GM19035 (cell line): ENCODE data around the gene ZNF346.

Experiments
- ATAC-seq: cut with Tn5 transposase; IDR thresholded peaks from one replicate; pipeline ENCODE4 v1.9.1; 2021; ENCODE audit not compliant: unreplicated experiment

Gene ZNF346

DNA sequence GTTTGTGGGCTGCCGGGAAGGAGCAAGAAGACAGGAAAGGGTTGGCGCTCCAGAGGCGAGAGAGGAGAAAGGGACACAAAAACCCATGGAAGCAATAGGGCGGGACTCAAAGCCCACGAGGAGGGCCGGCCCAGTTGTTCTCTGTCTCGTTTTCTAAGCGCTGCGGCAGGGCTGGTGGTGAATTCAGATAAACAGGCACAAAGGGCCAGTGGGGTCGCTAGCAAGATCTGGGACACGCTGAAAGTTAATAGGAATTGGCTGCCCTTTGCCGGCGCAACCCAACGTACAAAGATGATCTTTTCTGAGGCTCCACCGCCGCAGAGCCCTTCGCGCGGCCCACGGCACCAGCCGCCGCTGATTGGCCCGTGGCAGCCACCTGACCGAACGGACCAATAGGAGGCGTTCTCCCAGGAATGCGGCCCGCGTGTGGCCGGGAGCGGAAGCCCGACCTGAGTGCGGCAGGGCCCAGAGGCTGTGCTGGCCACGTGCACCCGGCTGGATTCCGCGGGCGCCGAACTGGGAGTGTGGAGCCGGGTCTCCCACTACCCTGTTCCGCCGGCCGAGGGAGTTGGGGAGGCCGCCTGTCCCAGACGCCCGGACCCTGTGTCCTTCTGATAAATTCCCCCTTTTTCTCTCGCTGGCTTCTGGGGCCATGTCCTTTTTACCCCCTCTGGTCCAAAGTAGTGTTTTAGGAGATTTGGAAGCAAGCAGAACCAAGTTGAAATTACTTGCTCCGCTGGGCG, 94.3 kb downstream of the ZNF346 start:
- ATAC-seq: no peak

DNA sequence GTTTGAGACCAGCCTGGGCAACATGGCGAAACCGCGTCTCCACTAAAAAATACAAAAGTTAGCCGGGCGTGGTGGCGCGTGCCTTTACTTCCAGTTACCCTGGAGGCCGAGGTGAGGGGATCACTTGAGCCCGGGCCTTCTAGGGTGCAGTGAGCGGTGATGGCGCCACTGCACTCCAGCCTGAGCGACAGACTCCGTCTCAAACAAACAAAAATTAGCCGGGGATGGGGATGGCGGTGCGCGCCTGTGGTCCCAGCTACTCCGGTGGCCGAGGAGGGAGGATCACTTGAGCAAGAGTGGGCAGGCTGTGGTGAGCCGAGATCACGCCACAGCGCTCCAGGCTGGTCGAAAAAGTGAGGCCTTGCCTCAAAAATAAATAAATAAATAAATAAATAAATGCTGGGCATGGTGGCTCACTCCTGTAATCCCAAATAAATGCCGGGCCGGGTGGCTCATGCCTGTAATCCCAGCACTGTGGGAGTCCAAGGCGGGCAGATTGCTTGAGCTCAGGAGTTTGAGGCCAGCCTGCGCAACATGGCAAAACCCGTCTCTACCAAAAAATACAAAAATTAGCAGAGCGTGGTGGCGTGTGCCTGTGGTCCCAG, 95.0 kb downstream of the ZNF346 start:
- ATAC-seq: no peak

DNA sequence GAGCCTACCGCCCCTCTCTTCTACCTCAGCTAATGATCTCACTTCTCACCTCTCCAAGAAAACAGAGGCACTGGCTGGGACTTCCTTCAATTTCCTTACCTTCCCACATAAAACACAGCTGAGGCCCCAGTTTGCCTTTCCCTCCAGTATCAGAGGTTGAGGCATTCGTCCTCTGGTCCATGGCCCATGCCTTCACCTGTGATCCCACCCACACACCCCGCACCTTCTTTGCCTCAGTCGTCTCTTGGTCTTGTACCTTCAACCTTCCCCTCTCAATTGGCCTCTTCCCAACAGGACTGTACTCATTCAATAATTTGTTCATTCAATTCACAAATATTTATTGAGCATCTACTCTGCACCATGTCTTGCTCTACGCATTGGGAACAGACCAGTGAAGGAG, 100.1 kb downstream of the ZNF346 start:
- no peak for ATAC-seq

DNA sequence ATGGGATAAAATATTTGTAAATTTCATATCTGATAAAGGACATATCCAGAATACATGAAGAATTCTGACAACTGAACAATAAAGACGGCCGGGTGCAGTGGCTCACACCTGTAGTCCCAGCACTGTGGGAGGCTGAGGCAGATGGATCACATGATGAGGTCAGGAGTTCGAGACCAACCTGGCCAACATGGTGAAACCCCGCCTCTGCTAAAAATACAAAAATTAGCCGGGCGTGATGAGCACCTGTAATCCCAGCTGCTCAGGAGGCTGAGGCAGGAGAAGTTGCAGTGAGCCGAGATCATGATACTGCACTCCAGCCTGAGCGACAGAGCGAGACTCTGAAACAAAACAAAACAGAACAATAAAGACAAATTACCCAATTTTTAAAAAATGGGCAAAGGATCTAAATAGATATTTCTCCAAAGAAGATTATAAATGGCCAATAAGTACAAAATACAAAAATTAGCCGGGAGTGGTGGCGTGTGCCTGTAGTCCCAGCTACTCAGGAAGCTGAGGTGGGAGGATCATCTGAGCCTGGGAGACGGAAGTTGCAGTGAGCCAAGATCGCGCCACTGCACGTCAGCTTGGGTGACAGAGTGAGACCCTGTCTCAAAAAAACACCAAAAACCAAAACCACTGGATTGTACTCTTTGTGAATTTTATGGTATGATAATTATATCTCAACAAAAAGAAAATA, 101.4 kb downstream of the ZNF346 start:
- no peak for ATAC-seq

DNA sequence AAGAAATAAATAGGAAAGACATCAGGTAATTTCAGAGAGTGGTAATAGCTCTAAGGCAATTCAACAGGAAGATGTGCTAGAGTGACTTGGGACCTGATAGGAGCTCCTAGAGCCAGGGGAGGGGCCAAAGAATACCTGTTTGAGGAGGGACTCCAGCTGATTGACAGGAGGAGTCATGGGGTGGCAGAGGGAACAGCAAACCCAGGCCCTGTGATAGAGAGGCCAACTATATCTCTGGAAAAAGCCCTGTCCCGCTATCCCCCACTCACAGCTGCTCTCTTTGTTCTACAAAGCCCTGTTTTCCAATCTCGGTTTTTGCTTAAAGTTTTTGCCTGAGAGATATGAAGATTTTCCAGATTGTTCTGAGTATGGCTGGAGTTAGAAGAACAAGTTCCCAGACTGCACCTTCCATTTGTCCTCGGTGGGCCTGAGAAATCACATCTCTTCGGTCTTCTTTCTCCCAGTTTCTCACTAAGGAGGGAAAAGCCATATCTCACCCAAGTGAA, 102.0 kb downstream of the ZNF346 start:
- ATAC-seq: no peak

DNA sequence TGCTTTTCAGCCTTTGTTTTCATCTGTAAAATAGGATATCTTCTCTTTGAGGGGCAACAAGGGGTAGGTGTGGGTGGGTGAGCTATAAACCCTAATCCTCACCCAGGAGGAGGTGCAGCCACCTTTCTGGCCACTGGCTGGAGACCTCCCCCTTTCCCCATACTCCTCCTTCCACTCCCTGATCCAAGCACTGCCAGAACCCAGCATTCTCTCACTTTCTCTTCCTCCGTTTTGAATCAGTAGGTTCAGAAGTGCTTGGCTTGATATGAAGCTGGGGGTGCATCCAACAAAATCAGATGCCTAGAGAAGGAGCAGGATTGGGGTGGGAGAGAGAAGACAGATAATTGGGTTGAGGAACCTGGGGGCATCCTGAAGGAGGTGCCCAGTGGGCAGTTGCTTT, 104.3 kb downstream of the ZNF346 start:
- ATAC-seq: no peak

DNA sequence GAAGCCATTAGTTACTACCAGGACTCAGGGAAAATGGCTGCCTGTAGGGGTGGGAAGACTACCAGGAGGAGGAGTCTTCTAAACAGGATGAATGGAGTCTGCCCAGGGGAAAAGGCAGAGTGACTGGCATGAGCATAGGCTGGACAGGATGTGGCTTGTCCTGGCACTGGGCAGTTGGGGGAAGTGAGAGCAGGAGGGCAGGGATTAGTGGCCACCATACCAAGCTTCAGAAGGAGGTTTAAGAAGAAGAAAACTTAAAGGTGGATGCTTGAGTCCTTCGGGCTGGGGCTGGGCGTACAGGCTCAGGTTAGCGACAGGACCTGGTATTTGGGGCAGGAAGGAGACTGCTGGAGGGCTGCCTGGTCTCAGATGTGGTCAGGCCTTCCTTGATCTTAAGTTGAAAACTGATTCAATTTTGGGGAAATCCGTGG, 106.1 kb downstream of the ZNF346 start:
- ATAC-seq: no peak

DNA sequence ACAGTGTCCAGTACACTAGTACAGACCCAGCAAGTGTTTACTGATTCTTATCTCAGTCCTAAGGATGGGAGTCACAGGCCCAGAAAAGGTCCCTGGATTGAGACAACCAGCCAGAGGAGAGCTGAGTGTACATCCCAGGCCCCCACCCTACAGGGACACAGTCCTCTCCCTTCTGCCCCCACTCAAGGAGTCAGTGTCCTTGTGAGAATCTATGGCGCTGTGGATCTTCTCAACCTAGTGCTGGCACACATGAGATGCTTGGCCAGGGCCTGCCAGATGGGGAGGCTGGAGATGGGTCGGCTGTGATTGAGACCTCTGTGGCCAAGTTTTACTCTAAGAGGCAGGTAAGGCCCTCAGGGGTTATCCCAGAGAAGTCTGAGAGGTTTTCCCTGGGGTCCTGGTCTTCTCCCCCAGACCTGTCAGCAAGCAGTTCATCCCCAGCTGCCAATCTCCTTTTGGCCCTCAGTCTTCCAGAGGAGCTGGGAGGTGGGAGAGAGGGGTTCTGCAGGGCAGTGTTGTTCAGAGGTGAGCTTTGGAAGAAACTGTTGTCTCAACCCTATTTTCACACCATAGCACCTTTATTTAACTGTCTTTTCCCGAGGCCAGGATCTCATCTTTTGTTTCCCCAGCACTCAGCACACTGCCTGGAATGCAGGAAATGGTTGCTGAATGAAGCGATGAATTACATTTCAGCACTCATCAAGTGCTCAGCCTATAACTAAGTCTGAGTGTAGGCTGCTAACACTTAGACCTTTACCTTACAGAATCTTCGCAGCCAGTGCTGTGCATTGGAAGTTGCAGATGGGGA, 107.9 kb downstream of the ZNF346 start:
- ATAC-seq: no peak
